ENCODE results near the gene NBEAL1. TPM values are rescaled to one million over a fixed set of nuclear protein-coding genes. Genes with fewer than 3 reads are reported as not detected.
"Not testable (repeated sequence)": the region's sequence is repeated elsewhere in the genome, so short reads cannot be mapped to it uniquely, and the experiment has no call there.

Gene NBEAL1
- polyA plus RNA-seq, 1 donor (not counting 4 experiments of a cell fraction or from before 2014, with no cell fraction given) = 14.7 TPM

GRCh38 chr2:203080447-203081045, 65.9 kb downstream of the NBEAL1 start:
- Histone ChIP-seq H3K79me2 (ENCODE audit: control insufficient read depth, insufficient read depth, low read length) (no peaks in the 10 kb centered on the region), H3K36me3 (ENCODE audit: control insufficient read depth in 2 of 2, extremely low read depth in 1 of 2, insufficient read depth in 2 of 2, low read length in 2 of 2) (peaks cover 0 to 5% of the 10 kb centered on the region in 2 experiments), H3K9ac (ENCODE audit: control insufficient read depth, extremely low read depth, insufficient read depth, low read length) (no peak overlapping the region), H3K9me3 (ENCODE audit: control insufficient read depth, low read depth, low read length) (no peaks in the 10 kb centered on the region), H3K27me3 (ENCODE audit: control insufficient read depth, extremely low read depth, insufficient read depth, low read length) (no peaks in the 10 kb centered on the region), H3K27ac (ENCODE audit: control insufficient read depth, insufficient read depth, low read length) (no peak overlapping the region), H3K4me2 (ENCODE audit: control insufficient read depth, extremely low read depth, insufficient read depth, low read depth, low read length) (no peak overlapping the region), H3K9me1 (ENCODE audit: control insufficient read depth, extremely low read depth, insufficient read depth, low read length) (no peaks in the 10 kb centered on the region), H3K4me1 (ENCODE audit: control insufficient read depth, extremely low read depth, insufficient read depth, low read length) (peaks cover 4% of the 10 kb centered on the region), H4K20me1 (ENCODE audit: control insufficient read depth, extremely low read depth, insufficient read depth, low read length) (no peaks in the 10 kb centered on the region), H2AFZ (ENCODE audit: control insufficient read depth, low read length) (no peak overlapping the region), H3K4me3 (ENCODE audit: control insufficient read depth in 2 of 3, extremely low read depth in 1 of 3, insufficient read depth in 2 of 3, low read depth in 1 of 3, low read length in 3 of 3) (no peak overlapping the region)
- DNase-seq (ENCODE audit: low read depth, low spot score) (no peak), FAIRE-seq (no peak)
- TF ChIP-seq EZH2 (IDR thresholded peaks at IDR 0.05; ENCODE audit: low read length) (no peak), CTCF (optimal IDR thresholded peaks at IDR 0.05 in 1 of 3, IDR thresholded peaks at IDR 0.05 in 1 of 3, conservative IDR thresholded peaks at IDR 0.05 in 1 of 3; ENCODE audit: extremely low read depth in 1 of 3, insufficient read depth in 2 of 3, low read length in 3 of 3) (no peak)
- dilution Hi-C loops (cut with MboI; ENCODE audit: extremely low pct_ligation_motif_present, low sequenced_read_pairs) = no loop called here

GRCh38 chr2:203083328-203083727, 68.7 kb downstream of the NBEAL1 start:
- no peaks in the 10 kb centered on the region for H3K27me3 ChIP-seq (ENCODE audit: control insufficient read depth, extremely low read depth, insufficient read depth, low read length)
- H3K9me3 ChIP-seq (ENCODE audit: control insufficient read depth, low read depth, low read length) = no peaks in the 10 kb centered on the region
- peaks cover 0 to 5% of the 10 kb centered on the region in 2 experiments for H3K36me3 ChIP-seq (ENCODE audit: control insufficient read depth in 2 of 2, extremely low read depth in 1 of 2, insufficient read depth in 2 of 2, low read length in 2 of 2)
- H3K9me1 ChIP-seq (ENCODE audit: control insufficient read depth, extremely low read depth, insufficient read depth, low read length) = no peaks in the 10 kb centered on the region
- dilution Hi-C loops (cut with MboI; ENCODE audit: extremely low pct_ligation_motif_present, low sequenced_read_pairs) = no loop called here
- TF ChIP-seq CTCF (optimal IDR thresholded peaks at IDR 0.05 in 1 of 3, IDR thresholded peaks at IDR 0.05 in 1 of 3, conservative IDR thresholded peaks at IDR 0.05 in 1 of 3; ENCODE audit: extremely low read depth in 1 of 3, insufficient read depth in 2 of 3, low read length in 3 of 3) = no peak
- H3K9ac ChIP-seq (ENCODE audit: control insufficient read depth, extremely low read depth, insufficient read depth, low read length) = no peak overlapping the region
- FAIRE-seq (no peak), DNase-seq (ENCODE audit: low read depth, low spot score) (no peak)
- H3K79me2 ChIP-seq (ENCODE audit: control insufficient read depth, insufficient read depth, low read length) = no peaks in the 10 kb centered on the region
- H2AFZ ChIP-seq (ENCODE audit: control insufficient read depth, low read length) = no peak overlapping the region
- H3K4me1 ChIP-seq (ENCODE audit: control insufficient read depth, extremely low read depth, insufficient read depth, low read length) = no peaks in the 10 kb centered on the region
- no peak overlapping the region for H3K27ac ChIP-seq (ENCODE audit: control insufficient read depth, insufficient read depth, low read length)
- H4K20me1 ChIP-seq (ENCODE audit: control insufficient read depth, extremely low read depth, insufficient read depth, low read length) = no peaks in the 10 kb centered on the region
- no peak overlapping the region for H3K4me3 ChIP-seq (ENCODE audit: control insufficient read depth in 2 of 3, extremely low read depth in 1 of 3, insufficient read depth in 2 of 3, low read depth in 1 of 3, low read length in 3 of 3)
- H3K4me2 ChIP-seq (ENCODE audit: control insufficient read depth, extremely low read depth, insufficient read depth, low read depth, low read length) = no peak overlapping the region

- DNase-seq (ENCODE audit: low read depth, low spot score); H3K27ac ChIP-seq (ENCODE audit: control insufficient read depth, insufficient read depth, low read length); H3K4me3 ChIP-seq (ENCODE audit: control insufficient read depth in 2 of 3, extremely low read depth in 1 of 3, insufficient read depth in 2 of 3, low read depth in 1 of 3, low read length in 3 of 3); H3K36me3 ChIP-seq (ENCODE audit: control insufficient read depth in 2 of 2, extremely low read depth in 1 of 2, insufficient read depth in 2 of 2, low read length in 2 of 2); dilution Hi-C loops (cut with MboI; ENCODE audit: extremely low pct_ligation_motif_present, low sequenced_read_pairs); H3K27me3 ChIP-seq (ENCODE audit: control insufficient read depth, extremely low read depth, insufficient read depth, low read length); H2AFZ ChIP-seq (ENCODE audit: control insufficient read depth, low read length); H3K9me1 ChIP-seq (ENCODE audit: control insufficient read depth, extremely low read depth, insufficient read depth, low read length); H3K4me2 ChIP-seq (ENCODE audit: control insufficient read depth, extremely low read depth, insufficient read depth, low read depth, low read length); H4K20me1 ChIP-seq (ENCODE audit: control insufficient read depth, extremely low read depth, insufficient read depth, low read length); H3K9ac ChIP-seq (ENCODE audit: control insufficient read depth, extremely low read depth, insufficient read depth, low read length); FAIRE-seq; H3K9me3 ChIP-seq (ENCODE audit: control insufficient read depth, low read depth, low read length); H3K79me2 ChIP-seq (ENCODE audit: control insufficient read depth, insufficient read depth, low read length); H3K4me1 ChIP-seq (ENCODE audit: control insufficient read depth, extremely low read depth, insufficient read depth, low read length): not testable (repeated sequence)
These were observed 71.7 kb downstream of the NBEAL1 start for GRCh38 chr2:203086381-203086780.

GRCh38 chr2:203090721-203091120, 76.0 kb downstream of the NBEAL1 start:
- H3K4me1 ChIP-seq (ENCODE audit: control insufficient read depth, extremely low read depth, insufficient read depth, low read length); H3K9me1 ChIP-seq (ENCODE audit: control insufficient read depth, extremely low read depth, insufficient read depth, low read length); H3K27ac ChIP-seq (ENCODE audit: control insufficient read depth, insufficient read depth, low read length); H3K9ac ChIP-seq (ENCODE audit: control insufficient read depth, extremely low read depth, insufficient read depth, low read length); H3K36me3 ChIP-seq (ENCODE audit: control insufficient read depth in 2 of 2, extremely low read depth in 1 of 2, insufficient read depth in 2 of 2, low read length in 2 of 2); H3K79me2 ChIP-seq (ENCODE audit: control insufficient read depth, insufficient read depth, low read length); H3K4me3 ChIP-seq (ENCODE audit: control insufficient read depth in 2 of 3, extremely low read depth in 1 of 3, insufficient read depth in 2 of 3, low read depth in 1 of 3, low read length in 3 of 3); H2AFZ ChIP-seq (ENCODE audit: control insufficient read depth, low read length); H3K4me2 ChIP-seq (ENCODE audit: control insufficient read depth, extremely low read depth, insufficient read depth, low read depth, low read length); H3K9me3 ChIP-seq (ENCODE audit: control insufficient read depth, low read depth, low read length); H4K20me1 ChIP-seq (ENCODE audit: control insufficient read depth, extremely low read depth, insufficient read depth, low read length); H3K27me3 ChIP-seq (ENCODE audit: control insufficient read depth, extremely low read depth, insufficient read depth, low read length); DNase-seq (ENCODE audit: low read depth, low spot score); FAIRE-seq: not testable (repeated sequence)
- dilution Hi-C loops (cut with MboI; ENCODE audit: extremely low pct_ligation_motif_present, low sequenced_read_pairs) = loop anchor here (10.0 kb wide), 1 partner anchor 56 kb away; no protein-coding TSS in a partner anchor
